PC-9 (cell line): ENCODE measurements around the gene RIMBP2. TPM values are rescaled to one million over a fixed set of nuclear protein-coding genes. Genes with fewer than 3 reads are reported as not detected.

Source experiments
- BruUV-seq: library from RNA; stranded (reverse); fragments of 400-500 nt; replicated peaks from 2 replicates; lab custom pipeline; 2021; lab: Mats Ljungman, UMichigan
- CTCF ChIA-PET: fragments of 300-600 bp; sonication (Branson Sonifier 250); formaldehyde crosslinking; loops from one replicate; lab custom pipeline; 2022; ENCODE audit warnings: antibody characterized with exemption; lab: Charles Lee
- POLR2A ChIA-PET: fragments of 300-600 bp; sonication (Branson Sonifier 250); formaldehyde crosslinking; loops from one replicate; lab custom pipeline; 2022; ENCODE audit warnings: antibody characterized with exemption; ENCODE audit not compliant: unreplicated experiment; lab: Charles Lee
- DNase-seq, 2 experiments: peaks; one replicate each; pipeline versions ENCODE4 v3.0.0 to v3.0.0-alpha.2; 2015 to 2022; ENCODE audit warnings: mixed read lengths in 1 of 2
- H2AFZ ChIP-seq: fragments of 200-600 bp; sonication (generic); 2 replicates; pipeline ENCODE4 v1.8.1; 2017; ENCODE audit warnings: antibody characterized with exemption
- H3F3A ChIP-seq: fragments of 200-600 bp; sonication (generic); 2 replicates; pipeline ENCODE4 v1.8.1; 2017; ENCODE audit warnings: antibody characterized with exemption, mild to moderate bottlenecking, low read depth; ENCODE audit not compliant: insufficient read depth
- H3K27ac ChIP-seq: fragments of 200-600 bp; sonication (generic); 2 replicates; pipeline ENCODE4 v1.6.1; 2016; ENCODE audit warnings: mixed run types
- H3K27me3 ChIP-seq: fragments of 200-600 bp; sonication (generic); 2 replicates; pipeline ENCODE4 v1.6.1; 2016; ENCODE audit warnings: low read depth, mixed run types; ENCODE audit not compliant: insufficient read depth
- H3K36me3 ChIP-seq: fragments of 200-600 bp; sonication (generic); 2 replicates; pipeline ENCODE4 v1.6.1; 2016; ENCODE audit warnings: low read depth, mixed run types
- H3K4me1 ChIP-seq: fragments of 200-600 bp; sonication (generic); replicated peaks from 2 replicates; pipeline ENCODE4 v1.6.1; 2016; ENCODE audit warnings: mixed run types; ENCODE audit not compliant: insufficient read depth
- H3K4me2 ChIP-seq: fragments of 200-600 bp; sonication (generic); 2 replicates; pipeline ENCODE4 v1.6.1; 2017; ENCODE audit warnings: mixed run types
- H3K4me3 ChIP-seq: fragments of 200-600 bp; sonication (generic); 2 replicates; pipeline ENCODE4 v1.6.1; 2016; ENCODE audit warnings: mixed run types
- H3K79me2 ChIP-seq: fragments of 200-600 bp; sonication (generic); 2 replicates; pipeline ENCODE4 v1.6.1; 2017; ENCODE audit warnings: low read depth, mixed run types
- H3K9me2 ChIP-seq: fragments of 200-600 bp; sonication (generic); 2 replicates; pipeline ENCODE4 v1.8.1; 2017; ENCODE audit warnings: mild to moderate bottlenecking; ENCODE audit not compliant: insufficient read depth
- H3K9me3 ChIP-seq: fragments of 200-600 bp; sonication (generic); 2 replicates; pipeline ENCODE4 v1.8.1; 2016; ENCODE audit warnings: low read depth; ENCODE audit not compliant: insufficient read depth
- H4K20me1 ChIP-seq: fragments of 200-600 bp; sonication (generic); 2 replicates; pipeline ENCODE4 v1.8.1; 2017; ENCODE audit not compliant: insufficient read depth
- EZH2 ChIP-seq: fragments of 200-600 bp; sonication (generic); IDR thresholded peaks from 2 replicates; pipeline ENCODE4 v1.8.0; 2017; ENCODE audit warnings: antibody characterized with exemption, low read depth
- intact Hi-C: fragments of 100-400 bp; cut with micrococcal nuclease; formaldehyde crosslinking; loops from one replicate; pipeline ENCODE4 v1.10.0; 2022; ENCODE audit not compliant: unreplicated experiment
- total RNA-seq: library from RNA; stranded (reverse); gene quantifications from 2 replicates; pipeline ENCODE4 v1.2.3, GENCODE V29; 2021
- TF ChIP-seq, protein P1 (sequence below): fragments of 200-600 bp; sonication (generic); conservative IDR thresholded peaks from 2 replicates; pipeline ENCODE4 v1.6.1; 2017; ENCODE audit warnings: mixed run types, antibody characterized with exemption, mild to moderate bottlenecking, moderate library complexity

The RIMBP2 gene
- total RNA-seq, 1 experiment from 2014 or later: not detected

DNA sequence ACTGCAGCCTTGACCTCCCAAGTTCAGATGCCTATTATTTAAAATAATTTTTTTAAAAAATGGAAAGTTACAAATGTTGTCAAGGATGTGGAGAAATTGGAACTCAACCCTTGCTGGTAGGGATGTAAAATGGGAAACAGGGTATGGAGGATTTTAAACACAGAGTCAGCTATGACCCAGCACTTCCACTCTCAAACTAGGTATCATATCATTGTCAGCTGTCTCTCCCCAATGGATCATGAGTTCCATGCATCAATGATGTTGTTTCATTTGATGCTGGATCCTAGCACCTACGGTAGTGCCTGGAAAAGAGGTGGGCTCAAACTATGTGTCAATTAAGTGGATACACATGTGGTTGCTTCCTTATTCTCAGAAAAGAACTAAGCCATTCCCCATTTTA is 150.9 kb downstream of the RIMBP2 start:
- no peaks in the 10 kb centered on the region for H3K36me3 ChIP-seq
- H3K27ac ChIP-seq: no peak overlapping the region
- no peak overlapping the region for H3K4me2 ChIP-seq
- H3K27me3 ChIP-seq: peaks cover 25% of the 10 kb centered on the region; the same call in 1 of the 2 replicates
- CTCF ChIA-PET: no interaction called here
- H3K79me2 ChIP-seq: no peaks in the 10 kb centered on the region
- H3K4me3 ChIP-seq: no peak overlapping the region
- no TSS peak for BruUV-seq
- no peaks in the 10 kb centered on the region for H3K4me1 ChIP-seq
- H3K9me3 ChIP-seq: no peaks in the 10 kb centered on the region
- TF ChIP-seq EZH2: no peak
- TF ChIP-seq, protein P1, sequence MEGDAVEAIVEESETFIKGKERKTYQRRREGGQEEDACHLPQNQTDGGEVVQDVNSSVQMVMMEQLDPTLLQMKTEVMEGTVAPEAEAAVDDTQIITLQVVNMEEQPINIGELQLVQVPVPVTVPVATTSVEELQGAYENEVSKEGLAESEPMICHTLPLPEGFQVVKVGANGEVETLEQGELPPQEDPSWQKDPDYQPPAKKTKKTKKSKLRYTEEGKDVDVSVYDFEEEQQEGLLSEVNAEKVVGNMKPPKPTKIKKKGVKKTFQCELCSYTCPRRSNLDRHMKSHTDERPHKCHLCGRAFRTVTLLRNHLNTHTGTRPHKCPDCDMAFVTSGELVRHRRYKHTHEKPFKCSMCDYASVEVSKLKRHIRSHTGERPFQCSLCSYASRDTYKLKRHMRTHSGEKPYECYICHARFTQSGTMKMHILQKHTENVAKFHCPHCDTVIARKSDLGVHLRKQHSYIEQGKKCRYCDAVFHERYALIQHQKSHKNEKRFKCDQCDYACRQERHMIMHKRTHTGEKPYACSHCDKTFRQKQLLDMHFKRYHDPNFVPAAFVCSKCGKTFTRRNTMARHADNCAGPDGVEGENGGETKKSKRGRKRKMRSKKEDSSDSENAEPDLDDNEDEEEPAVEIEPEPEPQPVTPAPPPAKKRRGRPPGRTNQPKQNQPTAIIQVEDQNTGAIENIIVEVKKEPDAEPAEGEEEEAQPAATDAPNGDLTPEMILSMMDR: no peak
- no peaks in the 10 kb centered on the region; the same call in 1 of the 2 replicates for H4K20me1 ChIP-seq
- H3K9me2 ChIP-seq: no peaks in the 10 kb centered on the region
- no peaks in the 10 kb centered on the region for H3F3A ChIP-seq
- H2AFZ ChIP-seq: no peak overlapping the region
- no peak for DNase-seq
- POLR2A ChIA-PET: no interaction called here
- intact Hi-C loops: no loop called here

DNA sequence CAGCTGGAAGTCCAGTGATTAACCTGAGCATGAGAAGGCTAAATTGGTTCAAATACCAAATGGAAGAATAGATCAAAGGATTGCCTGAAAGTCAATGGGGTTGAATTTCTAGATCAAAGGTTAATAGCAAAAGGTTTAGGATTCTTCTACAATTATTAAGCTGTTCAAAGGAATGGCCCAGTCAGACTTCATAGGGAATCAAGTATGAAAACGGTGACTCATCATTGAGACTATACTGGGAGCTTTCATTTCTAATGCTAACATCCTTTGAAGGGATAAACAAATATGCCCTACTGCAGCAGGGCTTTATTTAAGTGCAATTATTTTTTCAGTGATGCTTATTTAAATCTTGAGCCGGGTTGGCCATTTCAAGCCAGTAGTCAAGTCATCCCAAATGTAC is 152.8 kb downstream of the RIMBP2 start:
- TF ChIP-seq EZH2: no peak
- H4K20me1 ChIP-seq: no peaks in the 10 kb centered on the region; the same call in 1 of the 2 replicates
- no peak overlapping the region for H2AFZ ChIP-seq
- H3K4me2 ChIP-seq: no peak overlapping the region
- no peaks in the 10 kb centered on the region for H3K36me3 ChIP-seq
- H3K27ac ChIP-seq: no peak overlapping the region
- no peak for DNase-seq
- peaks cover 25% of the 10 kb centered on the region for H3K27me3 ChIP-seq
- no peaks in the 10 kb centered on the region for H3K9me2 ChIP-seq
- no peaks in the 10 kb centered on the region for H3K79me2 ChIP-seq
- BruUV-seq: no TSS peak
- intact Hi-C loops: no loop called here
- no peak overlapping the region for H3K4me3 ChIP-seq
- CTCF ChIA-PET: no interaction called here
- H3K4me1 ChIP-seq: no peaks in the 10 kb centered on the region
- no peaks in the 10 kb centered on the region for H3F3A ChIP-seq
- POLR2A ChIA-PET: no interaction called here
- H3K9me3 ChIP-seq: no peaks in the 10 kb centered on the region

DNA sequence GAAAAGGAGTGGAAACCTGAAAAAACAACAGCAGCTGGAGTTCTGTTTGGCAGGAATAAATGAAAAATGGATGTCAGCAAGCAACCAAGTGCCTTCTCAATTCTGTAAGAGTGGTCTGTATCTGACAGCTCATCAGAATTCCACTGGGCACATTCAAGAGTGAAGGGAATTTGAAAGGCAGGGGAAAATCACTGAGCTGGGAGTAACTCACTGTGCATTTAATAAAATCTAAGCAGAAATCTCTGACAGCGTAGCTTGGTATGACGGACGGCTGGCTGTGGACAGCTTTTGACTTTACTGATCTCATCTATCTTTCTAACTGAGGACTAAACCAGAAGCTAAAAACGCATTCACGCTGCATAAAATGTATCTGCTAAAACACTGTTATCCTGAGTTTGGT is 153.4 kb downstream of the RIMBP2 start:
- H3F3A ChIP-seq: no peaks in the 10 kb centered on the region
- no peak overlapping the region for H3K27ac ChIP-seq
- H3K9me2 ChIP-seq: no peaks in the 10 kb centered on the region
- H3K79me2 ChIP-seq: no peaks in the 10 kb centered on the region
- H3K9me3 ChIP-seq: no peaks in the 10 kb centered on the region
- H3K4me1 ChIP-seq: no peaks in the 10 kb centered on the region
- no peak overlapping the region for H2AFZ ChIP-seq
- H3K36me3 ChIP-seq: no peaks in the 10 kb centered on the region
- no peak overlapping the region for H3K4me3 ChIP-seq
- CTCF ChIA-PET: no interaction called here
- no TSS peak for BruUV-seq
- H4K20me1 ChIP-seq: no peaks in the 10 kb centered on the region; the same call in 1 of the 2 replicates
- H3K27me3 ChIP-seq: peaks cover 29% of the 10 kb centered on the region
- POLR2A ChIA-PET: no interaction called here
- no peak overlapping the region for H3K4me2 ChIP-seq
- no peak for DNase-seq
- intact Hi-C loops: no loop called here
- TF ChIP-seq, protein P1: no peak
- TF ChIP-seq EZH2: no peak

GRCh38 chr12:130560321-130560720 is 155.8 kb downstream of the RIMBP2 start:
- H4K20me1 ChIP-seq: no peaks in the 10 kb centered on the region; the same call in 1 of the 2 replicates
- H3F3A ChIP-seq: no peaks in the 10 kb centered on the region
- no peak for TF ChIP-seq EZH2
- TF ChIP-seq, protein P1: no peak
- no peak overlapping the region for H2AFZ ChIP-seq
- POLR2A ChIA-PET: no interaction called here
- no peak overlapping the region for H3K4me2 ChIP-seq
- no peaks in the 10 kb centered on the region for H3K9me3 ChIP-seq
- DNase-seq: no peak
- peaks cover 53% of the 10 kb centered on the region for H3K27me3 ChIP-seq
- BruUV-seq: no TSS peak
- no peaks in the 10 kb centered on the region for H3K4me1 ChIP-seq
- H3K79me2 ChIP-seq: no peaks in the 10 kb centered on the region
- no peaks in the 10 kb centered on the region for H3K36me3 ChIP-seq
- intact Hi-C loops: no loop called here
- H3K4me3 ChIP-seq: no peak overlapping the region
- H3K9me2 ChIP-seq: no peaks in the 10 kb centered on the region
- no peak overlapping the region for H3K27ac ChIP-seq
- CTCF ChIA-PET: no interaction called here
